Keratinocyte (primary cell): ENCODE results near the gene CTXN2. TPM values are rescaled to one million over a fixed set of nuclear protein-coding genes. Genes with fewer than 3 reads are reported as not detected.

Source experiments
- DNase-seq: peaks from one replicate; pipeline ENCODE4 v3.0.0-alpha.2; 2011; ENCODE audit warnings: low read depth, missing footprints, low spot score
- FAIRE-seq: peaks from 2 replicates; lab custom pipeline; 2011; peaks lifted over from hg19 to GRCh38; lab: Jason Lieb, UNC
- H2AFZ ChIP-seq: 2 replicates; pipeline ENCODE4 v1.6.0; 2012; ENCODE audit warnings: low read length, control low read depth, inconsistent platforms; ENCODE audit not compliant: control insufficient read depth
- H3K27ac ChIP-seq: 2 replicates; pipeline ENCODE4 v1.5.1; 2011; ENCODE audit warnings: low read length; ENCODE audit not compliant: control insufficient read depth, insufficient read depth
- H3K27me3 ChIP-seq: 3 replicates; pipeline ENCODE4 v1.6.0; 2011; ENCODE audit warnings: low read length; ENCODE audit not compliant: control insufficient read depth, insufficient read depth; ENCODE audit errors: extremely low read depth
- H3K36me3 ChIP-seq, 2 experiments: 2 replicates in 1 of 2; 3 replicates in 1 of 2; pipeline ENCODE4 v1.5.1; 2011; ENCODE audit warnings: low read length in 2 of 2, mild to moderate bottlenecking in 1 of 2; ENCODE audit not compliant: control insufficient read depth in 2 of 2, insufficient read depth in 2 of 2; ENCODE audit errors: extremely low read depth in 1 of 2
- H3K4me1 ChIP-seq: 3 replicates; pipeline ENCODE4 v1.5.1; 2011; ENCODE audit warnings: low read length; ENCODE audit not compliant: control insufficient read depth, insufficient read depth; ENCODE audit errors: extremely low read depth
- H3K4me2 ChIP-seq: 3 replicates; pipeline ENCODE4 v1.6.0; 2011; ENCODE audit warnings: low read depth, low read length; ENCODE audit not compliant: control insufficient read depth, insufficient read depth; ENCODE audit errors: extremely low read depth
- H3K4me3 ChIP-seq, 3 experiments: fragments of 200-600 bp in 1 of 3; sonication (generic) in 1 of 3; 2 replicates in 2 of 3; 3 replicates in 1 of 3; pipeline ENCODE4 v1.5.1; 2011 to 2016; ENCODE audit warnings: low read length in 3 of 3, mild to moderate bottlenecking in 3 of 3, control low read depth in 2 of 3, inconsistent platforms in 1 of 3, low read depth in 1 of 3, mixed read lengths in 1 of 3, mixed run types in 1 of 3, moderate library complexity in 1 of 3; ENCODE audit not compliant: control insufficient read depth in 2 of 3, insufficient read depth in 2 of 3; ENCODE audit errors: extremely low read depth in 1 of 3
- H3K79me2 ChIP-seq: 2 replicates; pipeline ENCODE4 v1.6.0; 2012; ENCODE audit warnings: low read length; ENCODE audit not compliant: control insufficient read depth, insufficient read depth
- H3K9ac ChIP-seq: 3 replicates; pipeline ENCODE4 v1.6.0; 2011; ENCODE audit warnings: low read length; ENCODE audit not compliant: control insufficient read depth, insufficient read depth; ENCODE audit errors: extremely low read depth
- H3K9me1 ChIP-seq: 3 replicates; pipeline ENCODE4 v1.6.0; 2011; ENCODE audit warnings: low read length; ENCODE audit not compliant: control insufficient read depth, insufficient read depth; ENCODE audit errors: extremely low read depth
- H3K9me3 ChIP-seq: 2 replicates; pipeline ENCODE4 v1.5.1; 2012; ENCODE audit warnings: low read depth, low read length; ENCODE audit not compliant: control insufficient read depth
- H4K20me1 ChIP-seq: 3 replicates; pipeline ENCODE4 v1.6.0; 2011; ENCODE audit warnings: low read length; ENCODE audit not compliant: control insufficient read depth, insufficient read depth; ENCODE audit errors: extremely low read depth
- CTCF ChIP-seq, 3 experiments: IDR thresholded peaks in 1 of 3; conservative IDR thresholded peaks in 1 of 3; optimal IDR thresholded peaks in 1 of 3; 2 replicates in 2 of 3; 3 replicates in 1 of 3; pipeline versions ENCODE3 to v1.5.1; 2011; ENCODE audit warnings: low read length in 3 of 3, mild to moderate bottlenecking in 3 of 3, moderate library complexity in 2 of 3, control low read depth in 1 of 3, inconsistent platforms in 1 of 3; ENCODE audit not compliant: insufficient read depth in 2 of 3; ENCODE audit errors: extremely low read depth in 1 of 3
- EZH2 ChIP-seq: IDR thresholded peaks from one replicate; pipeline ENCODE4 v1.6.1; 2012; ENCODE audit warnings: inconsistent platforms, mild to moderate bottlenecking, low read length, moderate library complexity
- dilution Hi-C: fragments of 300-500 bp; cut with MboI; formaldehyde crosslinking; loops from one replicate; pipeline ENCODE4 v1.7.0; 2020; ENCODE audit warnings: low sequenced_read_pairs; ENCODE audit not compliant: extremely low pct_ligation_motif_present
- polyA plus RNA-seq, 5 experiments: library from polyadenylated mRNA; depleted of rRNA in 3 of 5; stranded (reverse) in 3 of 5; stranded (forward) in 1 of 5; unstranded in 1 of 5; fragments of >200 nt; gene quantifications; 1 replicate in 1 of 5; 2 replicates in 3 of 5; 3 replicates in 1 of 5; pipeline versions ENCODE4 v1.2.1 to v1.2.3, GENCODE V29; 2011 to 2012; ENCODE audit warnings: missing spikeins in 2 of 5, low read depth in 1 of 5, low replicate concordance in 1 of 5

CTXN2 gene
- polyA plus RNA-seq, 1 donor (not counting 4 experiments of a cell fraction or from before 2014, with no cell fraction given) = not detected

- no peak overlapping the region for H3K27ac ChIP-seq
- no peaks in the 10 kb centered on the region for H3K9me3 ChIP-seq
- no peak overlapping the region for H3K4me2 ChIP-seq
- dilution Hi-C loops = no loop called here
- no peaks in the 10 kb centered on the region for H3K4me1 ChIP-seq
- H3K79me2 ChIP-seq = no peaks in the 10 kb centered on the region
- no peaks in the 10 kb centered on the region for H4K20me1 ChIP-seq
- no peak overlapping the region for H2AFZ ChIP-seq
- no peaks in the 10 kb centered on the region for H3K27me3 ChIP-seq
- H3K9ac ChIP-seq = no peak overlapping the region
- H3K4me3 ChIP-seq = no peak overlapping the region
- no peaks in the 10 kb centered on the region for H3K36me3 ChIP-seq
- H3K9me1 ChIP-seq = no peaks in the 10 kb centered on the region
- TF ChIP-seq CTCF (optimal IDR thresholded peaks at IDR 0.05 in 1 of 3, IDR thresholded peaks at IDR 0.05 in 1 of 3, conservative IDR thresholded peaks at IDR 0.05 in 1 of 3; ENCODE audit: extremely low read depth in 1 of 3, insufficient read depth in 2 of 3, low read length in 3 of 3) (no peak), EZH2 (no peak)
- DNase-seq (no peak), FAIRE-seq (no peak)
Measured at GRCh38 chr15:48170981-48171380, 20.5 kb upstream of the CTXN2 start.

GRCh38 chr15:48175126-48175525, 16.3 kb upstream of the CTXN2 start:
- Histone ChIP-seq H3K4me1 (no peaks in the 10 kb centered on the region), H3K9me1 (no peaks in the 10 kb centered on the region), H3K36me3 (no peaks in the 10 kb centered on the region), H3K4me3 (no peak overlapping the region), H3K27ac (no peak overlapping the region), H3K9me3 (no peaks in the 10 kb centered on the region), H4K20me1 (no peaks in the 10 kb centered on the region), H3K4me2 (no peak overlapping the region), H3K9ac (no peak overlapping the region), H3K27me3 (peaks cover 4% of the 10 kb centered on the region), H3K79me2 (no peaks in the 10 kb centered on the region), H2AFZ (no peak overlapping the region)
- dilution Hi-C loops = no loop called here
- TF ChIP-seq EZH2 (no peak), CTCF (optimal IDR thresholded peaks at IDR 0.05 in 1 of 3, IDR thresholded peaks at IDR 0.05 in 1 of 3, conservative IDR thresholded peaks at IDR 0.05 in 1 of 3; ENCODE audit: extremely low read depth in 1 of 3, insufficient read depth in 2 of 3, low read length in 3 of 3) (no peak)
- FAIRE-seq (no peak), DNase-seq (no peak)
